GM12864 (cell line): ENCODE results near the gene KLHL34.

ENCODE experiments used
- DNase-seq: peaks from one replicate; pipeline ENCODE4 v3.0.0-alpha.2; 2011; ENCODE audit warnings: low read depth
- H3K4me3 ChIP-seq: 2 replicates; pipeline ENCODE4 v1.5.1; 2011; ENCODE audit warnings: mild to moderate bottlenecking, low read depth, low read length, control low read depth
- CTCF ChIP-seq: IDR thresholded peaks from 2 replicates; pipeline ENCODE4 v1.5.1; 2011; ENCODE audit warnings: low read depth, mild to moderate bottlenecking, moderate library complexity, low read length, control low read depth, inconsistent platforms; ENCODE audit errors: missing control alignments

Gene KLHL34

GRCh38 chrX:21632027-21632426, 26.1 kb downstream of the KLHL34 start:
- no peak for TF ChIP-seq CTCF
- DNase-seq, result no peak
- no peak overlapping the region for H3K4me3 ChIP-seq

- no peak overlapping the region for H3K4me3 ChIP-seq
- DNase-seq, result no peak
- no peak for TF ChIP-seq CTCF
Observed at GRCh38 chrX:21623778-21624501, 34.2 kb downstream of the KLHL34 start.

- TF ChIP-seq CTCF, result no peak
- DNase-seq, result no peak
- H3K4me3 ChIP-seq, result no peak overlapping the region
Observed at GRCh38 chrX:21620234-21620633, 37.9 kb downstream of the KLHL34 start.

- no peak overlapping the region for H3K4me3 ChIP-seq
- no peak for TF ChIP-seq CTCF
- DNase-seq, result no peak
Observed at GRCh38 chrX:21616386-21616785, 41.7 kb downstream of the KLHL34 start.

- no peak overlapping the region for H3K4me3 ChIP-seq
- DNase-seq, result no peak
- TF ChIP-seq CTCF, result no peak
Observed at GRCh38 chrX:21612154-21612553, 46.0 kb downstream of the KLHL34 start.

- TF ChIP-seq CTCF, result no peak
- no peak overlapping the region for H3K4me3 ChIP-seq
- no peak for DNase-seq
Observed at GRCh38 chrX:21610168-21610567, 48.0 kb downstream of the KLHL34 start.

GRCh38 chrX:21606002-21606401, 52.1 kb downstream of the KLHL34 start:
- TF ChIP-seq CTCF, result no peak
- H3K4me3 ChIP-seq, result no peak overlapping the region
- DNase-seq, result no peak
